ENCODE results near the gene ZNF83.
"Not testable (repeated sequence)": the region's sequence is repeated elsewhere in the genome, so short reads cannot be mapped to it uniquely, and the experiment has no call there.

The ZNF83 gene

DNA sequence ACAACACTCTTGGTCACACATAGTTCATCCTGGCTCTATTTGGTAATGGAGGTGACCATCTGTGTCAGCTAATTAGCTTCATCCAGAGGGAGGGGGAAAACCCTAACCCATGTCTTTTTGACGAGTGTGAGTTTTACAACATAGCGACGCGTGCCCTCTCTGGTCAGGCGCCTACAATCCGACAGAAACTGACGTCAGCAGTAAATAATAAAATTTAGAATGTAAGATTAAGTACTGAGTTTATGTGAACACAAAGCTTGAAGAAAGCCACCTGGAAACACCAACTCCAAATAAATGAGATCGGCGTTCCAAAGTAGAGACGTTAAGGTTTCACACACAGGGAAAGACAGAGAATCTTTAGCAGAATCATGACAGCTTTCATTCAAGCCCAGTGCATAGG is 1.8 kb upstream of the ZNF83 start:
- DNase-seq (ENCODE audit: low spot score), result no peak

DNA sequence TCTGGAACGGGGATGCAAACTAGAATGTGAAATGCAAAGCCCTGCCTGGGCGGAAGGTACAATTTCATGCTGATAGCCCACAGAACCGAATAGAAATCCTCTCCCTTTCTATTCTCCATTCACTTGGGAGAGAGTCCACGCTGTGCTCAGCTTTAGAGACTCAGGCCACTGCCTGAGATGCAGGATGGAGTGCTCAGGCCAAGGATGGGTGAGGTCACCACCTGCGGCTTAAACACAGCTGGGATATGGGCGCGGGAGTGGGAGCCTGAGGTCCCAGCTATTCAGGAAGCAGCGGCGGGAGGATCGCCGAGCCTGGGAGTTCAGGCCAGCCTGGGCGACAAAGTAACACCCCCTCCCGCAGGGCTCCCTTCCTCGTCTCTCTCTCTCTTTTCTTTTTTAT is 446 bp upstream of the ZNF83 start:
- no peak for DNase-seq (ENCODE audit: low spot score)

DNA sequence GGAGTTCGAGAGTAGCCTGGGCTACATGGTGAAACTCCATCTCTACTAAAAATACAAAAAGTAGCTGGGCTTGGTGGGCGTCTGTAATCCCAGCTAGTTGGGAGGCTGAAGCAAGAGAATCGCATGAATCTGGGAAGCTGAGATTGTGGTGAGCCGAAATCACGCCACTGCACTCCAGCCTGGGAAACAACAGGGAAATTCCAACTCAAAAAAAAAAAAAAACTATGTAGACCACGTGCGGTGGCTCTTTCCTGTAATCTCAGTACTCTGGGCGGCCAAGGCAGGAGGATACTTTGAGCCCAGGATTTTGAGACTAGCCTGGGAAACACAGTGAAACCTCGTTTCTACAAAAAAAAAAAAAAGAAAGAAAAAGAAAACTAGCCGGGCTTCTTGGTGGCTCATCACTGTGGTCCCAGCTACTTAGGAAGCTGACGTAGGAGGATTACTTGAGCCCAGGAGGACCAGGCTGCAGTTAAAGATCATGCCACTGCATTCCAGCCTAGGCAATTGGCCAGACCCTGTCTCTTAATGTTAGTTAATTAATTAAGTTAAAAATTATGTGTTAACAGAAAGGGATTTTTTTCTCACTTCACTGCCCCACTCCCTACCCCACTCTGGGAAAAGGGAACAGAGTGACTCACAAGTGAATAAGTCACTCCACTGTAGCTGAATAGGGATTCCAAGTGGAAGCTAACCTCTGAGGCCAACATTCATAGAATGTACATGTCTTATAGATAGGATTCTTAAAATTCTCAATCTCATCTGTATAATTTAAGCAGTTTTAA is 2.2 kb downstream of the ZNF83 start:
- DNase-seq (ENCODE audit: low spot score), result no peak

DNA sequence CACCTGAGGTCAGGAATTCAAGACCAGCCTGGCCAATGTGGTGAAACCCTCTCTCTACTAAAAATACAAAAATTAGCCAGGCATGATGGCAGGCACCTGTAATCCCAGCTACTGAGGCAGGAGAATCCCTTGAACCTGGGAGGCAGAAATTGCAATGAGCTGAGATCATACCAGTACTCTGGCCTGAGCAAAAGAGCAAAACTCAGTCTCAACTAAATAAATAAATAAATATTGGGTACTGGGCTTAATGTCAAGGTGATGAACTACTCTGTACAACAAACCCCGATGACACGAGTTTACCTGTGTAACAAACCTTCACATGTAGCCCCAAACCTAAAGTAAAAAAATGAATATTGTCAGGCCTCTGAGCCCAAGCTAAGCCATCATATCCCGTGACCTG is 10.7 kb downstream of the ZNF83 start:
- DNase-seq (ENCODE audit: low spot score), result not testable (repeated sequence)

DNA sequence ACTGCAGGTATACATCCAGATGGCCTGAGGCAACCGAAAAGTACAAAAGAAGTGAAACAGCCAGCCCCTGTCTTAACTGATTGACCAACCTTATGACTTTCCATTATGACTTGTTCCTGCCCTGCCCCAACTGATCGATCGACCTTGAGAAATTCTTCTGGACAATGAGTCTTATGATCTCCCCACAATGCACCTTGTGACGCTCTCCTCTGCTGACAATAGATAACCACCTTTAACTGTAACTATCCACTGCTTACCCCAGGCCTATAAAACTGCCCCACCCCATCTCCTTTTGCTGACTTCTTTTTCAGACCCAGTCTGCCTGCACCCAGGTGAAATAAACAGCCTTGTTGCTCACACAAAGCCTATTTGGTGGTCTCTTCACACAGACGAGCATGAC is 11.2 kb downstream of the ZNF83 start:
- no peak for DNase-seq (ENCODE audit: low spot score)

DNA sequence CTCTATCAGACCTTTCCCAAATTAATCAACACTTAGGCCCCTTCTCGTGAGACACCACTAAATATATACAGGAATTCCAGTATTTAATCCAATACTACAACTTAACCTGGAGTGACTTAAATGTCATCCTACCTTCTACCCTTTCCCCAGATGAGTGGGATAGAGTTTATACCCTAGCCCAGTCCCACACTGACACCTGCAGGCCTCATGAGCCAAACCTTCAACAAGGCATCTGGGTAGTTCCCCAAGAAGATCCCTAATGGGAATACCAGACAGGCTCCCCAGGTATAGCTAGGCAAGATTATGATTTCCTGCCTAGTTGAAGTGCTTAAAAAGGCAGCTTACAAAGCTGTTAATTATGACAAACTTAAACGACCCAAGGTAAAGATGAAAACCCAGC is 15.9 kb downstream of the ZNF83 start:
- DNase-seq (ENCODE audit: low spot score), result no peak

DNA sequence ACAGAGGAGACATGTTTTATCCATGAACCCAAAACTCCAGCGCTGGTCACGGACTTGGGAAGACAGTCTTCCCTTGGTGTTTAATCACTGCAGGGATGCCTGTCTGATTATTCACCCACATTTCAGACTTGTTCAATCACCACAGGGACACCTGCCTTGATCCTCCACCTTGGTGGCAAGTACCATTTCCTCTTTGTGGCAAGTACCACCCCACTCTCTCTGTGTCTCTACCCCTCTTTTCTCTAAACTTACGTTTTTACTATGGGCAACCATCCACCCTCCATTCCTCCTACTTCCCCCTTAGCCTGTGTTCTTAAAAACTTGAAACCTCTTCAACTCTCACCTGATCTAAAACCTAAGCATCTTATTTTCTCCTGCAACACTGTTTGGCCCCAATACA is 16.8 kb downstream of the ZNF83 start:
- no peak for DNase-seq (ENCODE audit: low spot score)

DNA sequence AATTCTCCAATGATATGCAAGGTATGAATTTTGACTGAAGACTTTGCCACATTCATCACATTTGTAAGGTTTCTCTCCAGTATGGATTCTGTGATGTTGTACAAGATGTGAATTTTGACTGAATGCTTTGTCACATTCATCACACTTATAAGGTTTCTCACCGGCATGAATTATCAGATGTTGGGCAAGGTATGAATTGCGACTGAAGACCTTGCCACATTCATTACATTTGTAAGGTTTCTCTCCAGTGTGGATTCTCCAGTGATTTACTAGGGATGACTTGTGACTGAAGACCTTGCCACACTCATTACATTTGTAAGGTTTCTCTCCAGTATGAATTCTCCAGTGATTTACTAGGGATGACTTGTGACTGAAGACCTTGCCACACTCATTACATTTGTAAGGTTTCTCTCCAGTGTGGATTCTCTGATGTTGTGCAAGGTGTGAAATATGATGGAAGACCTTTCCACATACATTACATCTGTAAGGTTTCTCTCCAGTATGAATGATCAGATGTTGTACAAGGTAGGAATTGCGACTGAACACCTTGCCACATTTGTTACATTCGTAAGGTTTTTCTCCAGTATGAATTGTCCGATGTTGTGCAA is 24.8 kb downstream of the ZNF83 start:
- no peak for DNase-seq (ENCODE audit: low spot score)

DNA sequence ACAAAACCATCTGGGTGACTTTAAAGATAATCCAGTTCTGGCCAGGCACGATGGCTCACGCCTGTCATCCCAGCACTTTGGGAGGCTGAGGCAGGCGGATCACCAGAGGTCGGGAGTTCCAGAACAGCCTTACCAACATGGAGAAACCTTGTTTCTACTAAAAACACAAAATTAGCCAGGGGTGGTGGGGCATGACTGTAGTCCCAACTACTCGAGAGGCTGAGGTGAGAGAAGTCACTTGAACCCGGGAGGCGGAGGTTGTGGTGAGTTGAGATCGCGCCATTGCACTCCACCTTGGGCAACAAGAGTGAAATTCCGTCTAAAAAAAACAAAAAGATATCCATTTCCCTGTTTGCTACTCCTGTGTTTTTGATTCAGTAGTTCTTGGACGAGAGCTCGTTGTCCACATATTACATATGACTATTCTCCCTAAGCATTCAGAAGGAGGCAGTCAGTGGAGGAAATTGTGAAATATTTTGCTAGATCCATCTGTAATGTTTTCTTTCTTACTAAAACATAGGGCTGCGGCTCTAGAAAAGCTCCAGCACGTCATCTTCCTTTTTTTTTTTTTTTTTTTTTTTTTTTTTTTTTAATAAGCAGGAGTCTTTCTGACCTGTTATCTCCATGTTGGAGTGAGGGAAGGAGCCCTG is 34.5 kb downstream of the ZNF83 start:
- no peak for DNase-seq (ENCODE audit: low spot score)

DNA sequence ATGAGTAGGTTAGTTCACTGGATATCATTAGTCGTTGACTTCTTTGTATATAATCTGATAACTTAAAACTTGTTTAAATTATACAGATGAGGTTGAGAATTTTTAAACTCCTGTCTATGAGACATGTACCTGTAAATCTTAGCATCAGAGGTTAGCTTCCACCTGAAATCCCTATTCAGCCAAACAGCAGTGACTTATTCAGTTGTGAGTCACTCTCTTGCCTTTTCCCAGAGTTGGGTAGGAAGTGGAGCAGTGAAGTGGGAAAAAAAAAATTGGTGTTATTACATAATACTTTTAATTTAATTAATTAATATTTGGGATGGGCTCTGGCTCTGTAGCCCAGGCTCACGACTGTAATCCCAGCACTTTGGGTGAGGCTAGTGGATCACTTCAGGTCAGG is 35.2 kb downstream of the ZNF83 start:
- DNase-seq (ENCODE audit: low spot score), result no peak

DNA sequence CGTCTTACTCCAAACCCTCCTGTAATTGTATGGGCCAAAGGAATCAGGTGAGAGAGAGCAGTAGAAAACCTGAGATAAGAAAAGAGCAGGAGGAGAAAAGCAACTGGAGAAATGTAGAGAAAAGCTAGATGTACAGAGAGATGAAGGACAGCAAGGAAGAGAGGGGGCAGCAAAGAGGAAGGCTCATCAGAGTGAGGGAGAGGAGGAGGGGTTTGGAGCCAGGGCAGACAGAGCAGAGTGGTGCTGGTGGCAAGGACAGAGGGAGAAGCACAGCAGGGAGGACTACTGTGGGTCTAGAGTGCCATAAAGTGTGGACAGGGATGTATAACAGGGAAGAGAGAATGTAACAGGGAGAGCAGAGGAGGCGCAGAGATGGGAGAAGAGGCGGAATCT is 36.2 kb downstream of the ZNF83 start:
- DNase-seq (ENCODE audit: low spot score), result not testable (repeated sequence)

DNA sequence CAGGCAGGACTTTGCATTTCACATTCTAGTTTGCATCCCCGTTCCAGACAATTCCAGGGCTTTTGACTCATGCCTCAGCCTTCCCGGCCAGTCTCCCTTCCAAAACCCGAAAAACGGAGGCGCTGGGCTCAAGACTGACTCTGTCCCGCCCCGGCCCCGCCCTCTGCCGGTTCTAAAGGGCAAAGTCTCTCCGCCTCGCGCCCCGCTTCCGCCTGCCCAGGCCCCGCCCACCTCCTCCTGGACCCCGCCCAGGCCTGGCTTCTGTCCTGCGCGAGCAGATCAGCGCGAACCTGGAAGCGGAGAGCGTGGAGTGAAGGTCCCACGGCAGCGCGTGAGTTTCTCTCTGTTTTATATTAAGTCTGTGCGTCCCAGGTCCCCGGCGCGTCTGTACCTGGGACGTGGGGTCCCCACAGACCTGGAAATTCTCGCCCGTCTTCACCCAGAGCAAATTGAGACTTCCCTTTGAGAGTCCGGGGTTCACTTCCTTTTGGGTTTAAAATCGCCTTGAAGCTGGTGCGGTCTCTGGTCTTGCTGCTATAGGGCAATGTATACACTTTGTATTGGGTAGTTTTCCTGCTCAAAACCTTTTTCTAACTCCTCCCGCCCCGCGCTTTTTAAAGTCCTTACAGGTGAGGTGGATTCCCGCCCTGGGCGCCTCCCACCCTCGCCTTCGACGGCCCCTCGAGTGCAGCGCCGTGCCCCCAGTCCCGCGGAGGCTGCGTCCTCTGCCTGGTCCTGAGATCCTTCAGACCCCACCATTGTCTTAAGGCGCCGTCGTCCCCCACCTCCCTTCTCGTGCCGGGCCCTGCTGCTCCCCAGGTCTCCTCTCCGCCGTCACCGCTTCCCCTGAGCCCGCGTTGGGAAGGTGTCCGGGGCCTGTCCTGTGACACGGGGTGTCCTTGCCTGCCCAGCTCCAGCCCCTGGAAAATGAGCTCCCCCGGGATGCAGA is 36.9 kb downstream of the ZNF83 start:
- peak; percentile 78 for DNase-seq (ENCODE audit: low spot score)

DNA sequence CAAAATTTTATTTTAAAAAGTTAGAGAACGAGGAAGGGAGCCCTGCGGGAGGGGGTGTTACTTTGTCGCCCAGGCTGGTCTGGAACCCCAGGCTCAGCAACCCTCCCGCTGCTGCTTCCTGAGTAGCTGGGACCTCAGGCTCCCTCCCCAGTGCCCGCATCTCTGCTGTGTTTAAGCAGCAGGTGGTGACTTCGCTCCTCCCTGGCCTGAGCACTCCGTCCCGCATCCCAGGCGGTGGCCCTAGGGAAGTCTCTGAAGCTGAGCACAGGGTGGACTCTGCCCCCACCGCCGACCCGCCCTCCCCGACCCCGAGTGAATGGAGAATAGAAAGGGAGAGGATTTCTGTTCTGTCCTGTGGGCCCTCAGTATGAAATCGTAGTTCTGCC is 37.5 kb downstream of the ZNF83 start:
- no peak for DNase-seq (ENCODE audit: low spot score)

DNA sequence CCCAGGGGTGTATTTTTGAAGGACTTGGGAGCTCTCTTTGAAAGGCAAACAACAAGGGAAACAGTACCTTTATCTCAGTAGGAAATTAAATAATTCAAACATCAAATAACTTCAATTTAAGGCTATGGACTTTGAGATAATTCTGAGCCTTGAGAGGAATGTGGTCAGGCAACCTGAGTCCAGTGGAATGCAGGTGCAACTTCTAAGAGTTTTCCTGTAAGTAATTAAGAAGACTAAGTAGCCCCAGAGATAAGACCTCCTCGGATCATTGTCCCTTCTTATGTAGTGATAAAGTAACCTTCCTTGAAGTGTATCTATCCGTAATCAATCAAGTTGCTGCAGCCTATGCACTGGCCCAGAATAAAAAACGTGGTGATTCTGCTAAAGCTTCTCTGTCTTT is 38.9 kb downstream of the ZNF83 start:
- no peak for DNase-seq (ENCODE audit: low spot score)

DNA sequence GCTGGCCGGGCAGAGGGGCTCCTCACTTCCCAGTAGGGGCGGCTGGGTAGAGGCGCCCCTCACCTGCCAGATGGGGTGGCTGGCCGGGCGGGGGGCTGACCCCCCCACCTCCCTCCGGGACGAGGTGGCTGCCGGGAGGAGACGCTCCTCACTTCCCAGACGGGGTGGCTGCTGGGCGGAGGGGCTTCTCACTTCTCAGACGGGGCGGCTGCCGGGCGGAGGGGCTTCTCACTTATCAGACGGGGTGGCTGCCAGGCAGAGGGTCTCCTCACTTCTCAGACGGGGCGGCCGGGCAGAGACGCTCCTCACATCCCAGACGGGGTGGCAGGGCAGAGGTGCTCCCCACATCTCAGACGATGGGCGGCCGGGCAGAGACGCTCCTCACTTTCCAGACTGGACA is 44.7 kb downstream of the ZNF83 start:
- not testable (repeated sequence) for DNase-seq (ENCODE audit: low spot score)

DNA sequence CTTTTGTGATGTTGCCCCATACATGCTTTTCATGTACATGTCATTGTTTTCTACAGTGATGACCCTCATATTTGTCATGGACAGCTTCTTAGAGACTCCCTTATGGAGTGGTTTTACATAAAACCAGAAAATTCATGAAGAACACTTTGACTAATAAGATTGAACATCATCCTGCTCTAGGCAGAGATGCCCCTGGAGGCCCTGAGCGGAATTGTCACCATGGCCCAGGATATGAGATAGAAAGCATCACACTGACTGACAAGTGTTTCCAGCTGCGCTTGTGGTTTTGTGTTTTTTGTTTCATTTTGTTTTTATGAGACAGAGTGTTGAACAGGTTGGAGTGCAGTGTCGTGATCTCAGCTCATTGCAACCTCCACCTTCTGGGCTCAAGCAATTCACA is 45.9 kb downstream of the ZNF83 start:
- DNase-seq (ENCODE audit: low spot score), result no peak

DNA sequence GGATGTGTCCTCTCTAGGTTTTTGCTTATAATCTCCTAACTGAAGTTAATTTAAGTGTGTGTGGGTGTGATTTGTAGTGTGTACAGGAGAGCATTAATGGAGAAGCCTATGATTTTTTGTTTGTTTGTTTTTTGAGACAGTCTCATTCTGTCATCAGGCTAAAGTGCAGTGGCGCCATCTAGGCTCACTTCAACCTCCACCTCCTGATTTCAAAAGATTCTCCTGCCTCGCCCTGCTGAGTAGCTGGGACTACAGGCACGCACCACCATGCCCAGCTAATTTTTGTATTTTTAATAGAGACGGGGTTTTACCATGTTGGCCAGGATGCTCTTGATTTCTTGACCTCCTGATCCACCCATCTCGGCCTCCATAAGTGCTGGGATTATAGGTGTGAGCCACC is 47.4 kb downstream of the ZNF83 start:
- DNase-seq (ENCODE audit: low spot score), result no peak

DNA sequence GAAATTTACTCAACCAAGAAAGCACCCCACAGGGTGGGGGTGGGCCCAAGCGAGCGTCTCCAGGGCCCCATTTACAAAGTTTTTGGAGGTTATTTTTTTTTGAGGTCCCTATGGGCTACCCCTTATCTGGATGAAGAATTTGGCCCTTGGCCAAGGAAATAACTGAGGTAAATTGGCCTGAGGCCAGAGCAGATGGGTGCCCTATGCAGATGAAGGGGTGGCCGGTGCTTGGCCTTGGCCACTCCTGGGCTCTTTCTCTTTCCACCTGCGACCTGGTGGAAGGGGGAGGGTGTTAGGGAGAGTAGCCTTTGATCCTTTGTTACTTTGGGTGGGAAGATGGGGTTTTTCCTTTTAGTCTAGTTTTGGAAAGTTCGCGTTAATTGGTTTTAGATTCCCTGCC is 52.6 kb downstream of the ZNF83 start:
- DNase-seq (ENCODE audit: low spot score), result no peak

DNA sequence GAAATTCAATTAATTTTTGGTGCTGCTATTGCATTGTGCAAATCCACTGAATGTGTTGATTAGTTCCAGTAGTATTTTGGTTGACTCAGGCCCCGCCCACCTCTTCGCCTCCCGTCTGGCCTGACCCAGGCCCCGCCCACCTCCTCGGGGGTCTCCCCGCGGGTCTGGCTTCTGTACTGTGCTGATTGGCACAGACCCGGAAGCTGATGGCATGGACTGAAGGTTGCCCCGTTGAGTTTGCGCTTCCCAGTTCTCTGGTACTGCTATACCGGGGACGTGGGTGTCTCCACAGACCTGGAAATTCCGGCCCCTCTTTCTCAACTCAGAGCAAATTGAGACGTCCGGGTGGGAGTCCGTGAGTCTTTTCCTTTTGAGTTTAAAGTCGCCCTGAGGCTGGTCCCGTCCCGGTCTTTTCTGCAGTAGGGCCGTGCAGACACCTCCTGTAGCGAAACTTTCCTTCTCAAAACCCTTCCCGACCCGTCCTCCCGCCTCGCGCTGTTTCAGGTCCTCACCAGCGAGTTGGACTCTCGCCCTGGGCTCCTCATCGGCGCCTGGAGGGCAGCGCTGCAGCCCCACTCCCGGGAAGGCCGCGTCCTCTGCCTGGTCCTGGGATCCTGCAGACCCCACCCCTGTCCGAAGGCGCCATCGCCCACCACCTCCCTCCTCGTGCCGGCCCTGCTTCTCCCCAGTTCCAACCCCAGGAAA is 53.3 kb downstream of the ZNF83 start:
- DNase-seq (ENCODE audit: low spot score), result no peak

DNA sequence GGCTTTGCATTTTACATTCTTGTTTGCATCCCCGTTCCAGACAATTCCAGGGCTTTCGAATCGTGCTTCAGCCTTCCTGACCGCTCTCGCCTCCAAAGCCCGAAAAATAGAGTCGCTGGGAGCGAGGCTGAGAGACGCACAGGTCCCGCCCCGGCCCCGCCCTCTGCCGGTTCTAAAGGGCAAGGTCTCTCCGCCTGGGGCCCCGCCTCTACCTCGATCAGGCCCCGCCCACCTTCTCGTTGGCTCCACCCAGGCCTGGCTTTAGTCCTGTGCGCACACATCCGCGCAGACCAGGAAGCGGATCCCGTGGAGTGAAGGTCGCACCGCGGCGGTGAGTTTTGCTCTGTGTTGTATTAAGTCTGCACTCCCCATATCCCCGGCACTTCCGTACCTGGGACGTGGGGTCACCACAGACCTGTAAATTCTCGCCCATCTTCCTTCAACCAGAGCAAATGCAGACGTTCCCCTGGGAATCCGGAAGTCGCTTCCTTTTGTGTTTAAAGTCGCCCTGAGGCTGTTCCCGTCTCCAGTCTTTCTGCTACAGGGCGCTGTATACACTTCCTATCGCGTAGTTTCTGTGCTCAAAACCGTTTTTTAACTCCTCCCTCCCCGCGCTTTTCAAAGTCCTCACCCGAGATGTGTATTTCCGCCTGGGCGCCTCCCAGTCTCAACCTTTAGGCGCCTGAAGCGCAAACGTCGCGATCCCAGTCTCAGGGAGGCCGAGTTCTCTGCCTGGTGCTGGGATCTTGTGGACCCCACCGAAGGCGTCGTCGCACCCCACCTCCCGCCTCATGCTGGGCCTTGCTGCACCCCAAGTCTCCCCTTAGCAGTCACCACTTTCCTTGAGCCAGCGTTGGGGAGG is 67.9 kb downstream of the ZNF83 start, which contains the start of gene ZNF701:
ZNF701 (plus strand) TSS at position 288 of the 862 bp plus-strand sequence. CDS start 3,861 bp downstream, outside the sequence.
- peak; percentile 90 for DNase-seq (ENCODE audit: low spot score)

DNA sequence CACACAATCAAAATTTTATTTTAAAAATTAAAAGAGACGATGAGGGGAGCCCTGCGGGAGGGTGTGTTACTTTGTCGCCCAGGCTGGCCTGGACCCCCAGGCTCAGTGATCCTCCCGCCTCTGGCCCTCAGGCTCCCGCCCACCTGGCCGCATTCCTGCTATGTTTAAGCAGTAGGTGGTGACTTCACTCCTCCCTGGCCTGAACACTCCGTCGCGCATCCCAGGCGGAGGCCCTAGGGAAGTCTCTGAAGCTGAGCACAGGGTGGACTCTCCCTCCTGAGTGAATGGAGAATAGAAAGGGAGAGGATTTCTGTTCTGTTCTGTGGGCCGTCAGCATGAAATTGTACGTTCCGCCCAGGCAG is 68.5 kb downstream of the ZNF83 start:
- not testable (repeated sequence) for DNase-seq (ENCODE audit: low spot score)

Measured in activated CD4-positive, alpha-beta T cell treated with anti-CD3 and anti-CD28 coated beads, Interleukin-2, Interleukin-4, amounts not matched to agents 100 ng/mL and 50 ng/mL, durations not matched to agents 16 hours and 8 hours (primary cell).